ENCODE measurements around the gene CAMK2D.
A peak's percentile ranks its signal among the peaks of the same experiment; 100 is the strongest.

CAMK2D gene

DNA sequence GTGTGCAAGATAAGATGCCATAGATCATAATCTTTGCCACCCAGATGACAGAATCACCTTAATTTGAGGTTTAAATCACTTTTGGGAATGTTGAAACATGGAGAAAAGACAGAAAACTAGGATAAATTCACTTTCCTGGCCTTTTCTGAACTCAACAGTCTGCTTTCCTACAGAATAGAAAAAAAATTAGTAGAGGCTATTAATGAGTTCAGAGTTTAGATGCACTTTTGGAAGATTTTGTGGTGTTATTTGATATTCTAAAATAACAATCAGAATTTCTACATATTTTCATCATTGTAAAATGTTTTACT is 195.9 kb downstream of the CAMK2D start:
- DNase-seq (ENCODE audit: low read depth): no peak

DNA sequence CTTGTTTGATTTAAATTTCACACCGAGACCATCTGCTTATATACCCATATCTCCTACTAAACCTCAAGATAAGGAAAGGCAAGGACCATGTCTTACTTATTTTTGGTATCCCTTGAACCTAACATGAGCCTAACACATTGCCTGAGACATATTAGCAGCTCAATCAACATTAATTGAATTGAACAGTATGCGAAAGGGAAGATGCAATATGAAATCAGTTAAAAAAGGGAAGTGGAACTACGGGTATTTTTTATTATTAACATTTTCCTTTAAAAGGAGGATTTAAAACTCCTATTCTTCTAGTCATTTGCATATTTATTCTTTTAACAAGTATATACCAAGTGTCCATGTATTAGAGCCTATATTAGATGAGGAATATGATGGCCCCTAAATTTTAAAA is 197.0 kb downstream of the CAMK2D start:
- no peak for DNase-seq (ENCODE audit: low read depth)

DNA sequence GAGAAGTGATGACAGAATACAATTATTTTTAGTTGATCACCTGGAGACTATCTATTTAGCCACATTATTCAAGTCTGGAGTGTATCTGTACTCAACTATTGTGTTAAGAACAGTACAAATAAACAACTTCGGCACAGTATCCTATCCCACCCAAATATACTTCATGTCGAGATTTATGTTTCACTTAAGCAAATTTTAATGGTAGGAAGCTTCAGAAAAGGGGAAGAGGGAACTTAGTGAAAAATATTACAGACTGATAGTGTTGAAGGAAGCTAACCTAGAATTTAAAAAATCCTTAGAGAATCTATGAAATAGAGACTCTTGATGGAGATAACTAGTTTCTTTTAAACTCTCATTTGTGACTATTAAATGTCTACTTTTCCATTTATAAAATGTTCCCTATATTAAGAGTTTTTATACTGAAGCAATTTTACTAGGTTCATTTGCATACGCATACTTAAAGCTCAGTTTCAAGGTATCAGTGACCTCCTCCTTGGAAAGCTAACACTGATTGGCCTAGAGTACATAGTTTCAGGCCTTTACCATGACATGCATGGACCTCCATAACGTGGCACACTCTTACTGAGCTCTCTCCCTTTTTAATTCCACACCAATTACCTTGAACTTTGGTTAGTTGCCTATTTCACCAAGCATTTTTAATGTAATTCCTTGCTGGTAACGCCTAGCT is 197.7 kb downstream of the CAMK2D start:
- no peak for DNase-seq (ENCODE audit: low read depth)

DNA sequence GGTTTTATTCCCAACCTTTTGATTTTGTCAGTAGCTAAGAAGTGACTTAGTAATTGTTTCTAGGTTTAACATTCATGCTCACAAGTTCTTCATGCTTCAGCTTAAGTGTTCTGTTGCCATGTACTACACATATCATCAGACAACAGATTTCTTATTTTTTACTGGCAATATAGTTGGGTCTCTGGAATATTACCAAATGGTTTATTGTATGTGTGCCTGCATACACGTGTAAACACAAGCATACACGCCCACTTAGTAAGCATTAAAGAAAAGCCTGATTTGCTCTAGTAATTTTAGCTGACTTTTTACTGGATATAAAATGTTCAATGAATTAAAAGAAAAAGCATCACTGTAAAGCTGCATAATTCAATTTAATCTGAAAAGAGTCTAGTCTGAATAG is 199.8 kb downstream of the CAMK2D start:
- DNase-seq (ENCODE audit: low read depth): no peak

DNA sequence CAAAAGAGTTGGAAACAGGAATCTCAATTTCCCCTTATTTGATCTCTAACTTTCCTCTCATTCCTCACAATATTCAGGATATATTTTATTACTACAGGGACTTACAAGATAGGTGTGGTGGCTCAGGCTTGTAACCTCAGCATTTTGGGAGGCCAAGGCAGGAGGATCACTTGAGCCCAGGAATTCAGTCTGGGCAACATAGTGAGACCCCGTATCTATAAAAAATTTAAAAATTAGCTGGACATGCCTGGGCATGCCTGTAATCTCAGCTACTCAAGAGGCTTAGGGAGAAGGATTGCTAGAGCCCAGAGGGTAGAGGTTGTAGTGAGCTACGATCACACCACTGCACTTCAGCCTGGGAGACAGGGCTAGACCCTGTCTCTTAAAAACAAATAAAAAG is 200.4 kb downstream of the CAMK2D start:
- no peak for DNase-seq (ENCODE audit: low read depth)

DNA sequence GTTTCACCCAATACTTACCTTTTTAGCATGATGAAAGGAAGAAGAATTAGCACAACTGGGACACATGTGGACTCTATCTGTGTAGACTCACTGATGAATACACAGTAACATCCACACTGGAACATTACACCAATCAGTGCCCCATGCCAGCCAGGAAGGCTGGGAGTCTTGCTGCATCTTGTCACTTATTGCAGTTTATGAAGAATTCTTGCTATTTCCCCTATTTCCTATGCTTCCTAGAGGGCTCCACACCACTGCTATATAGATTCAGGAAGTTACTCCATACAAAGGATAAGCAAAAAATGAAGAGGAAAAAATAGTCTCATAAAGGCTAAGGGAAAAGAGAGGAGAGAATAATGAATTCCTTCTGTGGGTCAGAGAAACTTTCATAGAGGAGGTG is 201.0 kb downstream of the CAMK2D start:
- DNase-seq (ENCODE audit: low read depth): no peak

DNA sequence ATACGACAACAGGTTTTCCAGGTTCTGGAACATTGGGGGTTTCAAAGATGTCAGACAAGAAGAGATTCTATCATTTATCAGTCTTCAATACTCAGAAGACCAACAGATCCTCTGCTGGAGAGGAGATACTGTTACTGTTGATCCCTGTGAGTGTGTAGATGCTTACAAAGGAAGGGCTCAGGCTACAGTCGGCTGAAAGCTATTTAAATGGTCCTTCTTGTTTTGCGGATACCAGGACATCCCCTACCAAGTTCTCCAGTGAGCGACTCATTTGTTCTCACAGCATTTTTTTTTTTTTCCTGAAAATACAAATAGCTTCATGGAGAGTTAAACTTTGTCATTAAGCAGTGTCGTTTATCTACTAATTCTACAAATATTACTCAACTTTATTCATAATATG is 201.6 kb downstream of the CAMK2D start:
- DNase-seq (ENCODE audit: low read depth): no peak

DNA sequence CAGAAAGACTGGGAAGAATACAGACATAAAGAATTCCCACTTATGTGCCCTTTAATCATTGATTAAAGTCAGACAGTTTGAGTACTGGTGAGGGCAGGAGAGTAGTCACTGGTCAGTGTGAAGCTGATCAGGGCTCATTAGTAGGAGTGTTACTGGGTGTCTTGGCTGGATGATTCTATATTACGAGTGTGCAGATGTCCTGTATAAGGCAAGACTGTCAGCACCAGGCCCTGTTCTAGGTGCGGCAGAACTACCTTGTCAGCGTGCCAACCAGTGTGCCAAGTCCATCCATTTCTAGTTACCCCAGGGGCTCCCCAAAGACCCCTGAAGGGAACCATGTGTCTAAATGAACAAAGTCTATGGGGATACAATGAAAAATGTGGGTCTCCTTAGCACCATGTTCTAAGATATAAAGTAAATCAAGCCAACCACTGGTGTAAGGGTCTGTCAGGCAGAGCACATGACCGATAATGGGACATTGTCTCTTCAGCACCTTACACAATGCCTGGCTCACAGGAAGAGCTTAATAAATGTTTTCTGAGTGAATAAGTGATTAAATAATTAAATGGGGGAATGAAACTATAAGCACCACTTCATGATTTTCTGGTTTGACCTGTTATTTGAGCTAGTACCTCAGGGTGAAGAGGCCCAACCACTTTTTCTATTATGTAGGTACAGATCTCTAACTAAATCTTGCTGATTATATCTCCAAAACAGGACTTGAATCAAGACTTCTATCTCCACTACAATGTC is 205.0 kb downstream of the CAMK2D start:
- no peak for DNase-seq (ENCODE audit: low read depth)

DNA sequence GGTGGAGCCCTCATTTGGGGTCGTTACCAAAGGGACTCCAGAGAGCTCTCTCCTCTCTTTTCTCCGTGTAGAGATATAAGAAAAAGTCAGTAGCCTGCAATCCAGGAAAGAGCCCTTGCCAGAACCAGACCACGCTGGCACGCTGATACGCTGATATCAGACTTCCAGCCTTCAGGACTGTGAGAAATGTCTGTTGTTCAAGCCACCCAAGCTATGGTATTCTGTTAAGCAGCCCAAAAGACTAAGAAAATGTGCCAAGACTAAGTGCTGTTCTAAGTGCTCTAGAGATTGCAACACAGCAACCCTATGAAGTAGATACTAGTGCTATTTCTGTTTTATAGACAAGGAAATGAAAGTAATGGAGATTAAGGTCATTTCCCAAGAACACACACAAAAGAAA is 205.7 kb downstream of the CAMK2D start:
- no peak for DNase-seq (ENCODE audit: low read depth)

DNA sequence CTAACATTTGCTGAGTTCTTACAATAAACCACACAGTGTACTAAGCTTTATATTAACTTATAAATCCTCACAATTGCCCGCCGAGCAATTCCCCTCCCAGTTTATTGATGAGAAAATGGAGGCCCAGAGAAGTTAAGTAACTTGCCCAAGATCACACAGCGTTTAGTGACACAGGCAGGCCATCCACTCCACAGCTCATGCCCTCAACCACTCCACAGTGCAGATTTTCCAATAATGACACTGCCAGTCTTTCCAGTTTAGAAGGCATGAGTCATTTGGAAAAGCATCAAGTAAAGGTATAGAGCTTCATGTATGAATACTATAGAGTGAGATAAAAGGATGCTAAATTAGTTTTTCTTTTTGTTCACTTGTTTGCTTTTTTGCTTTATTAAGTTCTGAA is 208.5 kb downstream of the CAMK2D start:
- no peak for DNase-seq (ENCODE audit: low read depth)

DNA sequence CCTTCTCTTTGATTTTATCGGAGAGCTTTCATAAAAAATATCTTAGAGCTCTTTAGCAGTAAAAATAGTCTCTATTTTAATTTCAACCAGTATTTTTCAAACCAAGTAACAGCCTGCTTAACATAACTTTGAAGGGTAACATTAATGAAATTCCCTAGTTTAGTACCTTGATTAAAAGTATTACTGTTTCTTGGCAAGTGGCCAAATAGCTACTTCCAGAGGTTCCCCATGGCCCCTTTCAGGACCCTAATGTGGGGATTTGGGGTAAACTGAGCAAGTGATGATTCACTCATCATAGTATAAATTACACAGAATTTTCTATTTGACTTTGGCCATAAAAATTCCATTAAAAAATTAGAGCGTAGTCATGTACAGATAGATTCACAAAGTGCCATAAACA is 211.0 kb downstream of the CAMK2D start:
- no peak for DNase-seq (ENCODE audit: low read depth)

DNA sequence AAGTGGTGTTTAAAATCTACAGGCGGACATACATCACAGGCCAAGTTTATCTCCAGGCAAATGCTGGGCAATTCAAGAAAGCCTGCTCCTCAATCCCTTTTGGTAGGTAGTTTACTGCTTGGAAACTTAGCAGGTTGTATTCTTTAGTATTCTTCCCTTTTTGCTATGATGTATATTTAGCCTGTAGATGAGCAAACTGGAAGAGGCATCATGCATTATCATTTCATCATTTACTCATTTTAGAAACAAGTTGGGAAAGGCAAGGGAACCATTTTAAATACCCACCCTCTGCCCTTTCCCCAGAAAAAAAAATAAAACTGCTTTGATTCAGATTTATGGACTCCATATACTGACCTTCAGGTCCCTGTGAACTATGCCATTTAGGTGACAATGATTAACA is 213.2 kb downstream of the CAMK2D start:
- no peak for DNase-seq (ENCODE audit: low read depth)

DNA sequence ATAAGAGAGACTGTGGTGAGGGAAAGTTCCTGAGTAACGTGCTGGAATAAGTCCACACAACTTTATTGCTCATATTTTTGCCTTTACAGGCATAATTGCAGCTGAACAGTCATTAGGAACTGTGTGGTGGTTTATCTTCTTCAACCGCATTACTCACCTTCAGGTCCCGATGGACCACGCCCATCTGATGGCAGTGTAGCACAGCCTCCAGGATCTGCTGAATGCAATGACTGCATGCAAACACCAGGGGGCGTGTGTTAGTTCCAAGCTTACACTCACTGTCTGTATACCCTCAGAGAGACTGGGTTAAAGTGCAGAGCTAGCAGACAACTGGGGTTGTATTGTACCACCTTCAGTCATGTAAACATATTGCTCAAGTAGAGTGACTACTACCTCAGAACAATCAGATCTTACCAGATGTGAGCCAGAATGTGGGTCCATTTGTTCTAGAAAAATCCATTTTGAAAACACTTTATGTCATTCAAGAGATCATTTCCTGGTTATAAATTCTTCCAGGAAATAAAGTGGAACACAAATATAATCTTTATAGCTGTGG is 214.0 kb downstream of the CAMK2D start:
- peak; percentile 91 for DNase-seq (ENCODE audit: low read depth)

DNA sequence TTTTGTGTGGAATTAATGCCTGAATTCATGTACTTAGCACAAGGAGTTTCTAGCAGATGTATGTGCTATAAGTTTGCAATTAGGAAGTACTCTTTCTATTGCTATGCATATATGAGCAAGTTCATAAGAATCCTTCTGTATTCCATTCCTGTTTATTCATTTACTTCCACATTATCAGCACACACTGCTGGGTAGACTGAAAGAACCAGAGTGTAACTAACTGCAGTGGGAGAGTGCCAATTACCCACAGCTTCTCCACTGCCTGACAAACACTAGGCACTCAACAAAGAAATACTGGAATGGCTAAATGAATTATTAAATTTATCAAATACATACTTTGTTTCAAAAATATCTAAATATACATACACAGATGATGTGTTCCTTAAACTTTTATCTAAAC is 219.6 kb downstream of the CAMK2D start:
- no peak for DNase-seq (ENCODE audit: low read depth)

DNA sequence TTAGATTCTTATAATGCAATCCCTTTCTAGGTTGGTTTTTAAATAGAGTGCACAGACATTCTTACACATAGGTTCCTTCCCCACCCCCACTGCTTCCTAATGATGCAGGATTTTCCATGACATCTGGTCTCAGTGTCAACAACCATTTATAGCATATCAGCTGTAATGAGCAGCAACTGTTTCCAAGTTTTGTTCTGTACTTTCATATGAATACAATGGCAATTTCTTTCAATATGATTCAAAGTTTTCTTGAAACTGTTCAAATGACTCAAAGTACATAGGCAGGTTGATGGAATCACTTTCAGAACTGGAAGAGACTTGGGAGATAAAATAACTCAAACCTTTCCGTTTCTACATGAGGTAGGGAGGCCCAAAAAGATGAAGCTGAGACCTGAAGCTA is 220.7 kb downstream of the CAMK2D start:
- peak; percentile 36 for DNase-seq (ENCODE audit: low read depth)

DNA sequence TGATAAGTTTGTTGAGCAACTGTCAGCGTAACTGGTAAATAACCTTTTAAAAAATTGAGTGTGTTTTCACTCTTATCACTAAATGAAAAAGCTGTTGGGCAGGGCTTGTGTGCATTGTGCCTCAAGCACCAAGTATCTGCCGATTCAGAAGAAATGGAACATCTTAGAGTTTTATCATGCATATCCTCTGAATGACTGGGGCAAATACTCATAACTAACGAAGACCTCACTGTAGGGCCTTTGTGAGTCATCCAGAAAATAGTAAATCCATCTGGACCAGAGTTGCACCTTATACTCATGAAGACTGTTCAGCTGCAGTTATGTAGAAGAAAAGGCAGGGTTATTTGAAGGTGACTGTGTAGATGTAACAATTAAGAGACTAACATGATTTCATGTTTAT is 222.1 kb downstream of the CAMK2D start:
- DNase-seq (ENCODE audit: low read depth): no peak

DNA sequence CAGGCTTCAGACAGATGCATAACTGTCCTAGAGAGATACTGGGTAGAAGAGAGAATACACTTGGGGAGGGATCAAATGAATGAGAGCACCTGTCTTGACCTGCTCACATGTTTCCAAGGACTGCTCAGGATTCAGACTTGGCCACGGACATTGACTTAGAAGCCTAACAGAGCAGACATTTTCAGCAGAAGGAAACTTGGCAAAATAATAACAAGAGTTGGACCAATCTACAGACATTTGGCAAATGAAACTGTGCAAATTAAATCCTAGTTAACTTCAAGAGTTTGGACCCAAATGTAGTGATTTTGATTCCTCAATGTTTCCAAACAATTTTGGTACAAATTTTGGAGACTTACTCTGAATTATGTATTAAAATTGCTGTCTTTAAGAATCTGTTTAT is 223.9 kb downstream of the CAMK2D start:
- DNase-seq (ENCODE audit: low read depth): no peak

DNA sequence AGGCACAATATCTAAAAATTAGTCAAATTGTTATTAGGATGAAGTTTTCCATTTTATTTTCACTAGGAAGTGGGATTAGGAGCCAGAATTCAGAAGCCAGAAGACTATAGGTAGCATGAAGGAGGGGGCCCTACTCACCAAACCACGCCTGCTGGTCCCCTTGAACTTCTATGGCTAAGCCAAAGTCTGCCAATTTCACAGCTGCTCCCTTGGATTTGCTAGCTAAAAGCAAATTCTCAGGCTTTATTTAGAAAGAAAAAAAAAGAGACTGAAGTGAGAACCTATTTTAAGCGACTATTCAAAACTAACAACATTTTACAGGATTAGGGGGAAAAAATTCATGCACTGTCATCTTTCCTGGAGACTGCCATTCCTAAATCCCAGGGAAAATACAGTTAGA is 224.3 kb downstream of the CAMK2D start:
- no peak for DNase-seq (ENCODE audit: low read depth)

DNA sequence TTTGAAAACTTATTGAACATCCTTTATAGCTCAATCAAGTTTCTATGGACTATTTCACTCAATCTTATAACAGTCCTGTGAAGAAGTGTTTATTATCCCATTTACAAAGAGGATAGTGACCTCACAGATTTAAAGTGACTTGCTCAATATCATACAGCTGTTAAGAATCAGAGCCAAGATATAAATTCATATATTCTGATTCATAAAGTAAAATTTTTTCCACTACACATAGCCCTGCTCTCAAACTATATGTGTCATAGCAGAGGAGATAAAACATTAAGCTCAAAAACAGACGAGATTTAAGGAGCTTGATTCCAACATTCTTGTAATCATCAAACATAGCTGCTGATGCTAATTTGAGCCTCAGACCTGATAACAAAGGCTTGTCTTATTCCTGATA is 226.8 kb downstream of the CAMK2D start:
- no peak for DNase-seq (ENCODE audit: low read depth)

DNA sequence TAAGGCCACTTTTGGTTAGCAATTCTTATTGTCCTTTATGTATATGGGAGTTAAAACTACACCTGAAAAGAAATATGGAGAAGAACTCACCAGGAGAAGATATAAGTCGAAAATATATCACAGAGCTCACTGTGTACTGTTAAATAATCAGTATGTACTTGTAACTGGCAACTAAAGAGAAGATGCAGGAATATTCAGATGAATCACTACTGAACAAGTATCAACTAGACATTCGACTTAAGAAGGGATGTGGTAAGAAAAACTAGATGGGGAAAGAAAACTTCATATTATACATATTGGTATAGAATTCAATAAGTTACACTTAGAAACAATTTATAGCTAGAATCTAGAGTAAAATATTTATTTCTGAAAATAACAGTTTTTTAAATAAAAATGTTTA is 230.0 kb downstream of the CAMK2D start:
- DNase-seq (ENCODE audit: low read depth): no peak

DNA sequence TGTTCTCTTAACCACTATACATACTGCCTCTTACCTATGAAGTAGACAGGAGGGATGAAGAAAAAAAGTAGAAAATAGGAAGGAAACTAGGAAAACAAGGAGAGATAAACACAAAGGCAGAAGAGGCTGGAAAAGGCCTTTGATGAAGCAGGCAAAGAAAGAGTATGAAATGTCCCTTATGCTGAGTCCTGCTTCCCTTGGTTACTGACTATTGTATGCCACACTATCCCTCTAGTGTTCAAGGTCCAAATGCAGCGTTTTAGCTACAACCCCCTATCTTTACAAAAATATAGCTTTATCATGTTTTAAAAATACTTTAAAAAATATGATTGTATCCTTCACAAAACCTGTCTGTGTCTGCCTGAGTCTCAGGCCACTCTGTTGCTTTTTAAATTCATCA is 233.1 kb downstream of the CAMK2D start:
- DNase-seq (ENCODE audit: low read depth): no peak

DNA sequence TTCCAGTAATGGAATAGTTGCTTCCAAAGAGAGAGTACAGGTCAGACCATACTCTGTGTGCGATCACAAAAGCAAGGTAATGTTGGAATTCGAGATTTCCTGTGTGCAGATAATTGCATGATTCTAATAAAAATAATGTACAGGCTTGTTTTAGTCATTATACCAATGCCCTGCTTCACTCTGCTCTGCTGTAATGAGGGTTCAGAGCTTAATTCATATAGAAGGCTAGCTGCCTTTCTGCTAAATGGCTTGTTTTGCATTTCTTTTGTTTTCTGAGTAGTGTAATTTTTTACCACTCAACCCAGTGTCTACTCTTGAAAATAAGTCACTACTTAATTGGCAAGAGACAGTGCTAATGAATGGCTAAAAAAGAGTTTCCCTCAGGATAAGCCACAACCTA is 236.0 kb downstream of the CAMK2D start:
- no peak for DNase-seq (ENCODE audit: low read depth)

DNA sequence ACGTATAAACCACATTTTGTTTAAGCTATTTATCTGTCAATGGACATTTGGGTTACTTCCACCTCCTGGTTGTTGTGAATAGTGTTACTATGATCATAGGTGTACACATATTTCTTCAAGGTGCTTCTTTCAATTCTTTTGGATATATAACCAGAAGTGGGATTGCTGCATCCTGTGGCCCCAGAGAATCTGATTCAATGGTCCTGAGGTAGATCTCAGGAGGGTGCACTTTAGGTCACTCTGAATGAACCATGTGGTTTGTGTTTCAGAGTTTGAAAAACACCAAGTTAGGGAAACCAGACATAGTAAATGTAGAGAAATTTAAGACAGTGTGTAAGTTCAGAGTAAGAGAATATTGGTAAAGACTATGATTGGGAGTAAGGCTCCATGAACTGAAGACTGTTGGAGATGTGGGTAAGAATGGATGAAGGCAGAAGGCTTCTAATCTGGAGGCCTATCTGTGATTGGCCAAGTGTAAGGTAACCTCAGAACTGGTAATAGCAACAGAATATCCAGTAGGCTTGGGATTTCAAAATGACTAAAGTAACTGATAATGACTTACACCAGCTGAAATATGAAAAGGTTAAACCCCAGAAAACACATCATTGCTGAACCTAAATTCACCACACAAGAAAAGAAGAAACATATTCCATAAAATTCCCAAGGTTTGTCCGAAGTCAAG is 236.9 kb downstream of the CAMK2D start:
- no peak for DNase-seq (ENCODE audit: low read depth)
